ENCODE data around the gene GRK4. TPM values are rescaled to one million over a fixed set of nuclear protein-coding genes. Genes with fewer than 3 reads are reported as not detected.

Gene GRK4
- total and polyA plus RNA-seq, 2 donors (not counting 1 experiment from before 2014, with no cell fraction given): 0.73 to 2.3 TPM

DNA sequence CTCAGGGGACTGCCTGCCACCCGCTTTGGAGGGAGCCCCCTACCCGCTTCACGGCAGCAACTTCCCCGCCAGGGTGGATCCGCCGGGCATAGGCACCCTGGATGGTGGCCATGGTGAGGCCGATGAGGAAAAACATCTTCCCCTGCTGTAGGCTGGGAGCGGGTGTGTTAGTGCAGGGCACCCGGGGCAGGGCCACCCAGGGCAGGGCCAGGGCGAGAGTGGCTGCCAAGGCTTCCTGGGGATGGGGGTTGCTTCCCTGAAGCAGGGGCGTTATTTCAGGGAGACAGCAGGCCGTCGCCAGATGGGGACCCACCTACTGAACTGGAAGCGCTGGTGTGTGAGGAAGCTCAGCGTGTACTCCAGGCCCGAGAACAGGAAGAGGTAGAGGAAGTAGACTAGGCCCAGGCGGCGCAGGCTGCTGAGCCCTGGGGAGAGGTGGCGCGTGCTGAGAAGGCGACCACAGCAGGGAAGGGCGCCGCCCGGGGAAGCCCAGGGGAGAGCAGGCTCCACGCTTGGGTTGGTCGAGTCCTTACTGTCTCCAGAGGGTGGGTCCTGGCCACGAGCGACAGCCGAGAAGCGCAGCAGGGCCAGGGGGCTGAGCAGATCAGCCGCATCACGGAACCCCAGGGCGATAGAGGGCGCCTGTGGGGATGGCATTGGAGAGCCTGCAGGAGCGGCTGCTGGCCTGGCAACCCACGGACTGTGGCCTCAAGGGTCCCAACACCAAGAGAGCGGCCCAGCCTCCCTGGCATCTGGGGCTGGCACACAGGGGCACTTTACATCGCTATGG lies 31.7 kb upstream of the GRK4 start:
- H3K4me3 ChIP-seq (ENCODE audit: control extremely low read depth in 1 of 5, extremely low read depth in 1 of 5, insufficient read depth in 1 of 5, low read depth in 2 of 5, low read length in 4 of 5): peak overlapping the region in 3 of 5 experiments; percentile 4 to 29 (median 15)
- CTCF ChIA-PET: interaction anchor here (1.0 to 1.8 kb wide), 3 partner anchors 10 to 168 kb away, joined by 3 to 5 read pairs (median 5); no protein-coding TSS in a partner anchor
- Mint-ChIP-seq H3K27ac (peak overlapping the region; percentile 96), H3K4me3 (peak overlapping the region; percentile 79), H3K9me3 (ENCODE audit: insufficient read depth) (no peaks in the 10 kb centered on the region), H3K4me1 (peaks cover 42% of the 10 kb centered on the region), H3K27me3 (no peaks in the 10 kb centered on the region)
- ATAC-seq (ENCODE audit: low read depth) (peak; percentile 73), DNase-seq (peak; percentile 93)
- POLR2A ChIA-PET: interaction anchor here (0.6 kb wide), 1 partner anchor 378 kb away, joined by 3 read pairs; no protein-coding TSS in a partner anchor
- H3K27me3 ChIP-seq (replicated peaks in 1 of 4; ENCODE audit: control extremely low read depth in 1 of 4, control insufficient read depth in 3 of 4, insufficient read depth in 4 of 4, low read length in 3 of 4): no peaks in the 10 kb centered on the region
- peak overlapping the region; percentile 19 for H2AFZ ChIP-seq (ENCODE audit: insufficient read depth, low read depth, low read length, poor library complexity, severe bottlenecking)
- H3K79me2 ChIP-seq (ENCODE audit: control insufficient read depth, insufficient read depth, low read length): peaks cover 27% of the 10 kb centered on the region
- peaks cover 68% of the 10 kb centered on the region for H4K20me1 ChIP-seq (ENCODE audit: control insufficient read depth, insufficient read depth, low read length, poor library complexity, severe bottlenecking)
- TF ChIP-seq CTCF (IDR thresholded peaks at IDR 0.05) (peak; percentile 54), EZH2 (IDR thresholded peaks at IDR 0.05; ENCODE audit: borderline replicate concordance, insufficient read depth, low read depth, low read length, poor library complexity, severe bottlenecking) (no peak)
- intact Hi-C loops (cut with micrococcal nuclease): loop anchor here (1.0 to 10.0 kb wide), 8 partner anchors 9 to 447 kb away; no protein-coding TSS in a partner anchor
- H3K36me3 ChIP-seq (replicated peaks in 1 of 2; ENCODE audit: control extremely low read depth in 1 of 2, control insufficient read depth in 1 of 2, extremely low read depth in 1 of 2, insufficient read depth in 2 of 2, low read length in 1 of 2): peaks cover 0 to 48% of the 10 kb centered on the region in 2 experiments
- H3K27ac ChIP-seq (ENCODE audit: low read length in 2 of 2): peak overlapping the region; percentile 86 to 92
- peak overlapping the region; percentile 79 for H3K4me2 ChIP-seq (replicated peaks; ENCODE audit: low read depth, low read length, poor library complexity, severe bottlenecking)
- H3K4me1 ChIP-seq (ENCODE audit: control insufficient read depth in 2 of 2, insufficient read depth in 2 of 2, low read length in 2 of 2): peaks cover 39 to 54% of the 10 kb centered on the region in 2 donors
- 22% methylated on average over 36 of the region's 38 CpGs for WGBS (ENCODE audit: insufficient coverage)
- no peaks in the 10 kb centered on the region for H3K9me3 ChIP-seq (ENCODE audit: control extremely low read depth in 1 of 3, control insufficient read depth in 2 of 3, insufficient read depth in 1 of 3, low read length in 2 of 3)
- H3K9ac ChIP-seq (ENCODE audit: low read length): peak overlapping the region; percentile 35
